Astrocyte (in vitro differentiated cells and primary cell): ENCODE results near the gene KLHL22. TPM values are rescaled to one million over a fixed set of nuclear protein-coding genes. Genes with fewer than 3 reads are reported as not detected.

Experiments used
- DNase-seq: peaks from one replicate; pipeline ENCODE4 v3.0.0-alpha.2; 2010; ENCODE audit warnings: low read depth
- FAIRE-seq: peaks from 2 replicates; lab custom pipeline; 2011; peaks lifted over from hg19 to GRCh38; lab: Jason Lieb, UNC
- H2AFZ ChIP-seq: 2 replicates; pipeline ENCODE4 v1.6.0; 2012; ENCODE audit warnings: low read depth, low read length, inconsistent platforms
- H3K27ac ChIP-seq: 2 replicates; pipeline ENCODE4 v1.5.1; 2011; ENCODE audit warnings: low read depth, low read length, inconsistent platforms
- H3K27me3 ChIP-seq: 2 replicates; pipeline ENCODE4 v1.6.0; 2011; ENCODE audit warnings: low read length, inconsistent platforms; ENCODE audit not compliant: insufficient read depth
- H3K36me3 ChIP-seq: 2 replicates; pipeline ENCODE4 v1.5.1; 2011; ENCODE audit warnings: low read length, inconsistent platforms; ENCODE audit not compliant: insufficient read depth
- H3K4me1 ChIP-seq: 2 replicates; pipeline ENCODE4 v1.5.1; 2011; ENCODE audit warnings: low read length, inconsistent platforms; ENCODE audit not compliant: insufficient read depth
- H3K4me2 ChIP-seq: 2 replicates; pipeline ENCODE4 v1.6.0; 2012; ENCODE audit warnings: low read length, inconsistent platforms
- H3K4me3 ChIP-seq: 2 replicates; pipeline ENCODE4 v1.5.1; 2011; ENCODE audit warnings: low read depth, mild to moderate bottlenecking, low read length, inconsistent platforms; ENCODE audit not compliant: insufficient read depth
- H3K79me2 ChIP-seq: 2 replicates; pipeline ENCODE4 v1.6.0; 2012; ENCODE audit warnings: mild to moderate bottlenecking, low read length, inconsistent platforms; ENCODE audit not compliant: insufficient read depth
- H3K9ac ChIP-seq: 2 replicates; pipeline ENCODE4 v1.6.0; 2012; ENCODE audit warnings: mild to moderate bottlenecking, low read length, inconsistent platforms
- H3K9me3 ChIP-seq: 2 replicates; pipeline ENCODE4 v1.5.1; 2012; ENCODE audit warnings: low read depth, mild to moderate bottlenecking, low read length, inconsistent platforms; ENCODE audit not compliant: insufficient read depth
- H4K20me1 ChIP-seq: 2 replicates; pipeline ENCODE4 v1.6.0; 2012; ENCODE audit warnings: low read length, inconsistent platforms; ENCODE audit not compliant: insufficient read depth
- H3K27ac Mint-ChIP-seq: one replicate; pipeline ENCODE4 v1.8.0; 2021; ENCODE audit warnings: mild to moderate bottlenecking, mixed read lengths; ENCODE audit not compliant: unreplicated experiment
- H3K27me3 Mint-ChIP-seq: one replicate; pipeline ENCODE4 v1.8.0; 2021; ENCODE audit warnings: low read depth, mixed read lengths; ENCODE audit not compliant: unreplicated experiment
- H3K36me3 Mint-ChIP-seq: one replicate; pipeline ENCODE4 v1.8.0; 2021; ENCODE audit warnings: low read depth, mixed read lengths; ENCODE audit not compliant: unreplicated experiment
- H3K4me1 Mint-ChIP-seq: one replicate; pipeline ENCODE4 v1.8.0; 2021; ENCODE audit warnings: low read depth, mixed read lengths; ENCODE audit not compliant: unreplicated experiment
- H3K4me3 Mint-ChIP-seq: one replicate; pipeline ENCODE4 v1.8.0; 2021; ENCODE audit warnings: mild to moderate bottlenecking, moderate library complexity, mixed read lengths; ENCODE audit not compliant: unreplicated experiment
- H3K9me3 Mint-ChIP-seq: one replicate; pipeline ENCODE4 v1.8.0; 2021; ENCODE audit warnings: mild to moderate bottlenecking, mixed read lengths; ENCODE audit not compliant: unreplicated experiment
- CTCF ChIP-seq: IDR thresholded peaks from 2 replicates; pipeline ENCODE4 v1.5.1; 2011; ENCODE audit warnings: low read depth, mild to moderate bottlenecking, inconsistent platforms, low read length, moderate library complexity; ENCODE audit not compliant: insufficient read depth
- EZH2 ChIP-seq: IDR thresholded peaks from 2 replicates; pipeline ENCODE4 v1.6.1; 2012; ENCODE audit warnings: mild to moderate bottlenecking, low read length, inconsistent platforms; ENCODE audit not compliant: insufficient read depth
- total RNA-seq: library from RNA; stranded (reverse); gene quantifications from 2 replicates; pipeline ENCODE4 v1.2.1, GENCODE V29; 2021

Gene KLHL22
- total RNA-seq, 1 donor from 2014 or later = 14.0 TPM

GRCh38 chr22:20434773-20435172 lies 60.8 kb downstream of the KLHL22 start:
- Mint-ChIP-seq H3K4me3 (no peak overlapping the region), H3K36me3 (peaks cover 20% of the 10 kb centered on the region), H3K9me3 (peaks cover 4% of the 10 kb centered on the region), H3K4me1 (peaks cover 9% of the 10 kb centered on the region), H3K27me3 (peaks cover 42% of the 10 kb centered on the region), H3K27ac (no peak overlapping the region)
- peaks cover 84% of the 10 kb centered on the region for H4K20me1 ChIP-seq
- no peak overlapping the region for H3K9ac ChIP-seq
- no peaks in the 10 kb centered on the region for H3K27me3 ChIP-seq
- DNase-seq (no peak), FAIRE-seq (no peak)
- no peak overlapping the region for H2AFZ ChIP-seq
- H3K36me3 ChIP-seq = no peaks in the 10 kb centered on the region
- peaks cover 68% of the 10 kb centered on the region for H3K79me2 ChIP-seq
- no peak overlapping the region for H3K27ac ChIP-seq
- no peak overlapping the region for H3K4me3 ChIP-seq
- no peaks in the 10 kb centered on the region for H3K9me3 ChIP-seq
- H3K4me1 ChIP-seq = peaks cover 24% of the 10 kb centered on the region
- no peak for TF ChIP-seq CTCF
- TF ChIP-seq EZH2 = no peak
- H3K4me2 ChIP-seq = no peak overlapping the region

GRCh38 chr22:20434264-20434751 lies 61.3 kb downstream of the KLHL22 start:
- Mint-ChIP-seq H3K27ac (no peak overlapping the region), H3K9me3 (peaks cover 4% of the 10 kb centered on the region), H3K4me1 (peaks cover 9% of the 10 kb centered on the region), H3K36me3 (peaks cover 16% of the 10 kb centered on the region), H3K4me3 (no peak overlapping the region), H3K27me3 (peaks cover 38% of the 10 kb centered on the region)
- H3K27me3 ChIP-seq = no peaks in the 10 kb centered on the region
- TF ChIP-seq EZH2 (no peak), CTCF (no peak)
- no peak overlapping the region for H2AFZ ChIP-seq
- peaks cover 68% of the 10 kb centered on the region for H3K79me2 ChIP-seq
- H4K20me1 ChIP-seq = peaks cover 84% of the 10 kb centered on the region
- no peak for DNase-seq
- FAIRE-seq = no peak
- no peak overlapping the region for H3K27ac ChIP-seq
- H3K4me1 ChIP-seq = peaks cover 24% of the 10 kb centered on the region
- H3K4me3 ChIP-seq = no peak overlapping the region
- no peak overlapping the region for H3K4me2 ChIP-seq
- no peaks in the 10 kb centered on the region for H3K9me3 ChIP-seq
- H3K9ac ChIP-seq = no peak overlapping the region
- no peaks in the 10 kb centered on the region for H3K36me3 ChIP-seq

- H3K4me1 ChIP-seq = peaks cover 24% of the 10 kb centered on the region
- Mint-ChIP-seq H3K27ac (no peak overlapping the region), H3K36me3 (peaks cover 18% of the 10 kb centered on the region), H3K4me3 (no peak overlapping the region), H3K4me1 (peaks cover 9% of the 10 kb centered on the region), H3K27me3 (peaks cover 38% of the 10 kb centered on the region), H3K9me3 (peaks cover 4% of the 10 kb centered on the region)
- H3K79me2 ChIP-seq = peaks cover 68% of the 10 kb centered on the region
- peaks cover 84% of the 10 kb centered on the region for H4K20me1 ChIP-seq
- no peaks in the 10 kb centered on the region for H3K27me3 ChIP-seq
- H3K4me3 ChIP-seq = no peak overlapping the region
- DNase-seq (no peak), FAIRE-seq (no peak)
- no peak overlapping the region for H2AFZ ChIP-seq
- no peak overlapping the region for H3K27ac ChIP-seq
- no peaks in the 10 kb centered on the region for H3K9me3 ChIP-seq
- H3K4me2 ChIP-seq = no peak overlapping the region
- TF ChIP-seq EZH2 = no peak
- TF ChIP-seq CTCF = no peak
- no peak overlapping the region for H3K9ac ChIP-seq
- H3K36me3 ChIP-seq = no peaks in the 10 kb centered on the region
Observed at GRCh38 chr22:20433686-20434241, 61.8 kb downstream of the KLHL22 start.
